Activated naive CD8-positive, alpha-beta T cell treated with anti-CD3 and anti-CD28 coated beads, Interleukin-2, amount 50 U/mL, for 24 hours (primary cell): ENCODE measurements around the gene KRT86.
"Not testable (repeated sequence)": the region's sequence is repeated elsewhere in the genome, so short reads cannot be mapped to it uniquely, and the experiment has no call there.

Experiments used
- ATAC-seq: fragments of 150-1000 bp; cut with Tn5 transposase; one replicate; pipeline ENCODE4 v1.10.0; 2021
- DNase-seq: peaks from one replicate; pipeline ENCODE4 v3.0.0; 2021
- H3K27ac Mint-ChIP-seq: one replicate; pipeline ENCODE4 v1.8.0; 2021; ENCODE audit warnings: mild to moderate bottlenecking, mixed read lengths
- H3K27me3 Mint-ChIP-seq: one replicate; pipeline ENCODE4 v1.8.0; 2021; ENCODE audit warnings: mixed read lengths
- H3K36me3 Mint-ChIP-seq: one replicate; pipeline ENCODE4 v1.8.0; 2021; ENCODE audit warnings: low read depth, mixed read lengths
- H3K4me1 Mint-ChIP-seq: one replicate; pipeline ENCODE4 v1.8.0; 2021; ENCODE audit warnings: mixed read lengths
- H3K4me3 Mint-ChIP-seq: one replicate; pipeline ENCODE4 v1.8.0; 2021; ENCODE audit warnings: mild to moderate bottlenecking, moderate library complexity, mixed read lengths
- H3K9me3 Mint-ChIP-seq: one replicate; pipeline ENCODE4 v1.8.0; 2021; ENCODE audit warnings: mixed read lengths

The KRT86 gene

DNA sequence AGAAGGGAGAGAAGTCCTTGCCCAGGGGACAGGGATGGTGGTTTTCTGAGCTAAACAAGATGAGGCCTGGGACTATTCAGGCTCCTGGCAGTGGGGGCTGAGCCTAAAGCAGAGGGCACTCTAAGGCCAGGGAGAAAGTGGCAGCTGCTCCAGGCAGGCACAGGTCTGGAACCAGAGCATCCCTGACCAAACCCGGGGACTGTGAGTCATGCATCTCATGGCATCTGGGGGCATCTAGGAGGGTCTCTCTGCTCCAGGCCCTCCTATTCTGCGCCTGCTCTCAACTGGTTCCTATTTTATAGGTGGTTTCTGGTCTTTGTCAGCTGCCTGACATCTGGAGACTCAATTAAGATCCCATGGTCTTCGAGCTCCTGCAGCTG, 29.8 kb upstream of the KRT86 start:
- Mint-ChIP-seq H3K9me3 (no peaks in the 10 kb centered on the region), H3K27ac (peak overlapping the region; percentile 82), H3K27me3 (peaks cover 17% of the 10 kb centered on the region), H3K36me3 (no peaks in the 10 kb centered on the region), H3K4me3 (peak overlapping the region; percentile 34), H3K4me1 (peaks cover 49% of the 10 kb centered on the region)
- ATAC-seq (no peak), DNase-seq (no peak)

DNA sequence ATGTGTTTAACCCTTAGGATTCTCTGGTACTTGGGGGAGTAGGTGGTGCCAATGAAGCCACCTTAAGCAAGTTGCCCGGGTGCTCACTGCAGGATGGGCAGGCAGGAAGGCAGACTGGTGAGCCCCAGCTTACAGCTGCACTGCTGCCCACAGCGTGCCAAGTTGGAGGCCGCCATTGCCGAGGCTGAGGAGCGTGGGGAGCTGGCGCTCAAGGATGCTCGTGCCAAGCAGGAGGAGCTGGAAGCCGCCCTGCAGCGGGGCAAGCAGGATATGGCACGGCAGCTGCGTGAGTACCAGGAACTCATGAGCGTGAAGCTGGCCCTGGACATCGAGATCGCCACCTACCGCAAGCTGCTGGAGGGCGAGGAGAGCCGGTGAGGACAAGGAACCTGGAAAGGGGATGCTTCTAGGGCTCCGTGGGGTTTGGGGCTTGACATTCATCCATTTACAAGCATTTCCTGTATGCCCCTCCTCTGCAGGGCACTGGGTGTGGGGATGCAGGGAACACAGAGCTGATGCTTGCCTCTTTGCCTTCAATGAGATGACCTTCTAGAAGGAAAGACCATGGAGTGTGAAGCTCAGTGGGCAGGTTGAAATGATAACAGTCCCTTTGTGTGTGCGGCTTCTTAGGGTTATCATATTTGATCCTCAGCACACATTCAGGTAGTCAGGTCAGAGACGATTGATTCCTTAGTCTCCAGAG, 29.0 kb upstream of the KRT86 start:
- Mint-ChIP-seq H3K4me3 (no peak overlapping the region), H3K27ac (no peak overlapping the region), H3K4me1 (peaks cover 54% of the 10 kb centered on the region), H3K36me3 (no peaks in the 10 kb centered on the region), H3K9me3 (no peaks in the 10 kb centered on the region), H3K27me3 (peaks cover 22% of the 10 kb centered on the region)
- ATAC-seq (no peak), DNase-seq (no peak)

DNA sequence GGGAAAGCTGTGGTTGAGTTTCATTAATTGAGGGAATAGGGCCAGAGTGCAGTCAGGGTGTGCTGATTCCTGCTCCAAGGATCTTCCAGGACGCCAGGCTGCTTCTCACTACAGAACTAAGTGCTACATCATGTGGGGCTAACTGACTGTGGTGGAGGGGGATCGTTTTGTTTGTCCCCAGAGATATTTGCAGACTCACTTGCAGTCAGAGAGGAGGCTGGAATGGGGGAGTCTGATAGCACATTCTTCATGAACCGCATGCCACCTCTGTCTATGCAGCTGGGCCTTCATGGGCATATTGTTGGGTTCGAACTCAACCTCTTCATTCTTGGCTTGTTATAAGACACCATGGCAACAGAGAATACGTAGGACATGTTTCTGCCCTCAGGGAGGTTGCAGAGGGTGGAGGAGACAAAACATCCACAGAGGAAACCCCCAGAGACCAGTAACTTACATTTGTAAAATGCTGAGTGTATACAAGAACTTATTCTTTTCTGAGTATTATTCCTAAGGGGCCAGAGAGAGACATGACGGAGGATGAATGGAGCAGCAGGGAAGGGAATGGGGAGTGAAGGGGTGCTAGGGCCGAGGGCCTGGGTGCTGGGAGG, 28.4 kb upstream of the KRT86 start:
- H3K36me3 Mint-ChIP-seq, result no peaks in the 10 kb centered on the region
- H3K4me1 Mint-ChIP-seq, result peaks cover 52% of the 10 kb centered on the region
- no peak for ATAC-seq
- H3K4me3 Mint-ChIP-seq, result no peak overlapping the region
- H3K27me3 Mint-ChIP-seq, result peaks cover 26% of the 10 kb centered on the region
- no peaks in the 10 kb centered on the region for H3K9me3 Mint-ChIP-seq
- H3K27ac Mint-ChIP-seq, result no peak overlapping the region
- no peak for DNase-seq

DNA sequence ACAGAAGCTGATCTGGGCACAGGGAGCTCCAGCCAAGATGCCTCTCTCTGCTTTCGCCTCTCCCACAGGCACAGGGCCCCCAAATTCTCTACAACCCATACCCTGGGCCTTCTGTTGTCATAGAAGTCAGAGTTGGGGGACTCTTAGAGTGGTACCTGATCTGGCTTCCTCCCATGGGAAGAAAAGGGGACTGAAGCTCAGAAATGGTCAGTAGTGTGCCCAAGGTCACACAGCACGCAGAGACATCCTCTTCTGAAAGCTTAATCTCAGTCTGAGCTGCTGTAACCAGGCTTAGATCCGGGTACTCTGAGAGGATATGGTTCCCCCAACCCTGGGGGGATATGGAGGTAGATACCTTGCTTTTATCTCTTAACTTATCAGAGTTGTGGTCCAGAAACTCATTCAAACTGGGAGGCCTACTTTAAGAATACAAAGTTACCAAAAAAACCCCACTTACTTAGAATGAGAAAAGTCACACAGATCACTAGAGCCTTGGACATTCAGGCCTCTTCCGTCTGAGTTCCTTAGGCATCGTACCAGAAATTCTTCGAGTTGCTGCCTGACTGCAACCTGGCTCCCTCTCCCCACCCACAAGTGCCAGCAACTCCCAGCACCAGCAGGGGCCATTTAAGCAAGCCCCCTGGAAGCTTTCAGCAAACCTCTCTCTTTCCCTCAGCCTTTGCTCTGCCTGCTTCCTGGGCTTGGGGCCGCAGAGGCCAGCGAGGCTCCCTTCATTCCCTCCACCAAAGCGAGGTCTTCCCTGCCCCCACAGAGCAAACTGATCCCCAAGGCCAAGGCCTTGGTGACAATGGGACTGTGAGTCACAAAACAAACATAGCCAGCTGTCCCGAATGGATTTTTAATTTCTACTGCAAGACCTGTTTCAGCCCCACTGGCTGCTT, 27.5 kb upstream of the KRT86 start:
- peaks cover 28% of the 10 kb centered on the region for H3K27me3 Mint-ChIP-seq
- no peaks in the 10 kb centered on the region for H3K9me3 Mint-ChIP-seq
- peak overlapping the region; percentile 56 for H3K27ac Mint-ChIP-seq
- H3K36me3 Mint-ChIP-seq, result no peaks in the 10 kb centered on the region
- H3K4me1 Mint-ChIP-seq, result peaks cover 59% of the 10 kb centered on the region
- ATAC-seq, result no peak
- DNase-seq, result no peak
- no peak overlapping the region for H3K4me3 Mint-ChIP-seq

DNA sequence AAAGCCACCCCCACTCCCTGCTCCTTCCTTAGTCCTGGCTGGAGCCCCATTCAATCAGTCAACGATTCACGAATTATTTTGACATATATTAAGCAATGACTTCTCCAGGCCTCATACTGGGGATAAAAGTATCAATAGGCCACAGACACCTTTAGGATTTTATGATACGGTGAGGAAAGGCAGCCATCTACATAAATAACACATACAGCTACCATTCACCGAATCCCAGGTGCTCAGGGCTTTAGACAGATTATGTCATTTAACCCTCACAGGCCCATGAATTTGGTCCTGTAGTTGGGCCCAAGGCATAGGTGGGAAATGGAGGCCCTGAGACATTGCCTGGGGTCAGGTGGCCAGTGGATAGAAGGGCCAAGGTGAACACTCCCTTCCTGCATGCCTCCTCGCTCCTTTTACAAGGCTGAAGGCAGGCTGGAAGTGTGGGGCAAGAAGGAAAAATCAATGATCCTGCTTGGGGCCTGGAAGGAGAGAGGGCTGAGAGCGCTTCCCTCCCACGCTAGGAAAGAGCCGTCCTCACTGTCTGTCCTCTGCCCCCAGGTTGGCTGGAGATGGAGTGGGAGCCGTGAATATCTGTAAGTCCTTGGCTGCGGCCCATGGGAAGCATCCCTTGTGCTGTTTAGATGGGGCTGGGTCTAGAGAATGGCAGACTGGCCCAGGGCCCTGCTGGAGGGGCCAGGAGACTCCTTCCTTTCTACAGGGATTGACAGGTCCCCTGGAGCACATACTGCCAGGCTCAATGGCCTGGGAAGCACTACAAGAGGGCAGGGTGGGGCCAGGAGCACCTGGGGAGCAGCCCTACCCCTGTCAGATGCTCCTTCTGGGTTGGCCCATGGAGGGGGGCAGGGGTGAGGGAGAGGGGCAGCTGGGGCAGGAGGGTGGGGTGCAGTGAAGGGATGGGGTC, 26.6 kb upstream of the KRT86 start:
- no peak for ATAC-seq
- Mint-ChIP-seq H3K4me3 (no peak overlapping the region), H3K27me3 (peaks cover 26% of the 10 kb centered on the region), H3K9me3 (no peaks in the 10 kb centered on the region), H3K36me3 (no peaks in the 10 kb centered on the region), H3K27ac (no peak overlapping the region), H3K4me1 (peaks cover 57% of the 10 kb centered on the region)
- DNase-seq, result no peak

DNA sequence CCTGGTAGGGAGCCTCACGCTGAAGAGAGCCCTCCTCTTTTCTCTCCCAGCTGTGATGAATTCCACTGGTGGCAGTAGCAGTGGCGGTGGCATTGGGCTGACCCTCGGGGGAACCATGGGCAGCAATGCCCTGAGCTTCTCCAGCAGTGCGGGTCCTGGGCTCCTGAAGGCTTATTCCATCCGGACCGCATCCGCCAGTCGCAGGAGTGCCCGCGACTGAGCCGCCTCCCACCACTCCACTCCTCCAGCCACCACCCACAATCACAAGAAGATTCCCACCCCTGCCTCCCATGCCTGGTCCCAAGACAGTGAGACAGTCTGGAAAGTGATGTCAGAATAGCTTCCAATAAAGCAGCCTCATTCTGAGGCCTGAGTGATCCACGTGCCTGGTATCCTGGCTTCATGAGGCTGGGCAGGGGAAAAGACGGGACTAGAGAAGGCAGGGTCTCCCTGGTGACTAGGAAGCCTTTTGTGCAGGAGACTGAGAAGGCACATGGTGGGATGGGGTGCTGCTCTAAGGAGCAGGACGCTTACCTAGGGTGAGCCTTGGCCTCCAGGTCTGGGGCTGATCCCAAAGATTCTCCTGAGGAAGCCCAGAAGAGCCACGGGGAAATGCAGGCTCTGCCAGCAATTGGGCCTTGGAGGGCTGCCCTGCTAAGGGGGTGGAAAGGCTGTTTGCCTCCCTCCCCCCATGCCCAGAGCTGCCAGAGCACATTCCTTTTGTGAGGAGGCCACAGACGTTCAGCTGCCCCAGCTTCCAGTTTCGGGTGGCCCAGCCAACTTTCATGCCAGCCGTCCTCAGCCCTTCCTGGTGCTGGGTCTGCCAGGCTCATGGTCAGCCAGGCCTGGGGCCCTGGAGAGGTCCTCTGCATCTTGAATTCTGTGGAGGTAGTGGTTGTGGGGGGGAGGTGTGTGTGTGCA, 25.6 kb upstream of the KRT86 start:
- Mint-ChIP-seq H3K4me1 (peaks cover 48% of the 10 kb centered on the region), H3K9me3 (no peaks in the 10 kb centered on the region), H3K27ac (no peak overlapping the region), H3K4me3 (no peak overlapping the region), H3K27me3 (peaks cover 26% of the 10 kb centered on the region), H3K36me3 (no peaks in the 10 kb centered on the region)
- ATAC-seq (no peak), DNase-seq (no peak)

DNA sequence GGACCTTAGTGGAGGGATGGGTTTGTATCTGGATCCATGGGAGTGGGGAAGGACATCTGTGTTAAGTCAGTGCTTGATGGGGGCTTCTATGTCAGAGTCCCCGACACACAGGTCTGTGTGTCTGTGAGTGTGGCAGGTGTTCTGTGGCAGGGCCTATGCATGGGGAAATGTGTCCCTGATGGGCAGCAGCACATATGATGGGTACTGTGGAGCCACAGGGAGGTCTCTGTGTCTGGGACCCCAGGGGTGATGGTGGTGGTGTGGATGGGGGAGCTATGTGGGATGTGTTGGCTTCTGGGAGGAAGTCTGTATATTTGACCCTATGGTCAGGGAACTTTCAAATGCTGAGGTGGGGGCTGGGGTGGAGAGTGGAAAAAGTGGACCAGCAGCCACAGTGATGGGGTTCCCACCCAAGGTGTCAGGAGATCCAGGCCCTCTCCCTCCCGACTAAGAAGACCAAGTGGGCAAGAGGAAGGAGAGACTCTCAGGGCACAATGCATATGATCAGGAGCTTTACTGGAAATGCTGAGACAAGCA, 24.9 kb upstream of the KRT86 start:
- ATAC-seq (no peak), DNase-seq (no peak)
- peaks cover 40% of the 10 kb centered on the region for H3K4me1 Mint-ChIP-seq
- peaks cover 26% of the 10 kb centered on the region for H3K27me3 Mint-ChIP-seq
- H3K27ac Mint-ChIP-seq, result no peak overlapping the region
- H3K9me3 Mint-ChIP-seq, result no peaks in the 10 kb centered on the region
- H3K4me3 Mint-ChIP-seq, result no peak overlapping the region
- no peaks in the 10 kb centered on the region for H3K36me3 Mint-ChIP-seq

DNA sequence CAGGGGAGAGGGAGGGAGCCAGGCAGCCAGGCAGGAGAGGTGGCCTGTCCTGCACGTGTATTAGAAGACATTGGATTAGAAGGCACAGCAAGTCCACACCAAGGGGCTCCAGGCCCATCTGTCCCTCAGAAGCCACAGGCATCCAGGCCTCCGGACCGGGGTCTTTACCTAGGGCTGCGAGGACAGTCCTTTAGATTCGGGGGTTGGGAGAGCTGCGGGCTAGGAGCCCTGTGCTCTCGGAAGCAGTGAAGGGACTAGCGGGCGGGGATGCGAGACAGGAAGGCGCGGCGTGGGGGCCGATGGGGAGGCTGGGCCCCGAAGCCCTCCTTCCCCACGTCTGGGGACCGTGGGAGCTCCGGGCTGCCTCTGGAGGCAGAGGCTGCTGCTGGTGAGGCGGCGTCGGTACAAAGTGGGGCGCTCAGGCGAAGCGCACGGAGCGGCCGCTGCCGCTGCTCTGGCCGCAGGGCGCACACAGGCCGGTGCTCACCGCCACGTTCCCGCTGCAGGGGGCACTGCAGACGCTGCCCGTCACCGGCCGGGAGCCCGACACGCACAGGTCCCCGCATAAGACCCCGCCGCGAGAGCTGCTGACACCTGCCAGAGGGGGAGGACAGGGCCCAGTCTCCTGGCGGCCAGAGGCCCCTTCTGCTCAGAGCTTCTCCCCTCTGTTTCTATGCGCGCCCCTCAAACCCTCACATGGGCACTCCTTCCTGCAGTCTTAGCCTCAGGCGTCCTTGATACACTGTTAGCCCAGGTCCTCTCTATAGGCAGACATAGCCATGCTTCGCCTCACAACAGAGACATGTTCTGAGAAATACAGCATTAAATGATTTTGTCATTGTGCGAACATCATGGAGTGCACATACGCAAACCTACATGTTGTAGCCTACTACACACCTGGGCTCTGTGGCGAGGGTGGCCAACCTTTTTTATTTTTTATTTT, 24.1 kb upstream of the KRT86 start:
- Mint-ChIP-seq H3K27ac (no peak overlapping the region), H3K4me1 (peaks cover 34% of the 10 kb centered on the region), H3K4me3 (no peak overlapping the region), H3K9me3 (no peaks in the 10 kb centered on the region), H3K27me3 (peaks cover 33% of the 10 kb centered on the region), H3K36me3 (no peaks in the 10 kb centered on the region)
- ATAC-seq (no peak), DNase-seq (no peak)

DNA sequence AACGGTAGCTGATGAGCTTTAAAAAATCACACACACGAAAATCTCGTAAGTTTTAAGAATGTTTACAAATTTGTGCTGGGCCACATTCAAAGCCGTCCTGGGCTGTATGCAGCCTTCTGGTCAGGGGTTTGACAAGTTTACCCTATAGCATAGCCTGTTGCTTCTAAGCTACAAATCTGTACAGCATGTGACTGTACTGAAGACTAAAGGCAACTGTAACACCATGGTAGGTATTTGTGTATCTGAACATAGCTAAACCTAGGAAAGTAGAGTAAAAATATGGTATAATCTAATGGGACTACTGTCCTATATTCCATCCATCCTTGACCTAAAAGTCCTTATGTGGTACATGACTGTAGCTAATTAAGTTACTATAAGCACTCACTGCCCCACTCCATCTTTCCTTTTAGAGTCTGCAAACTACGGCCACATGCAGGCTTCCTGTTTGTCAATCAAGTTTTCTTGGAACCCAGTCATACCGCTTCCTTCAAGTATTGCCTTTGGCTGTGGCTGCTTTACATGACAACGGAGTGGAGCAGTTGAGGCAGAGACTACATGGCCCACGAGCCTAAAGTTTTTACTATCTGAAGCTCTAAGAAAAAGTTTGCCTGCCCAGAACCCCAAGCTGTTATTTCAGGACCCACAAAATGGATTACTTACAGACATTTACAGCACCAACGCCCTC, 22.9 kb upstream of the KRT86 start:
- Mint-ChIP-seq H3K36me3 (no peaks in the 10 kb centered on the region), H3K9me3 (no peaks in the 10 kb centered on the region), H3K27me3 (peaks cover 45% of the 10 kb centered on the region), H3K4me3 (no peak overlapping the region), H3K27ac (no peak overlapping the region), H3K4me1 (peaks cover 25% of the 10 kb centered on the region)
- ATAC-seq (no peak), DNase-seq (no peak)

DNA sequence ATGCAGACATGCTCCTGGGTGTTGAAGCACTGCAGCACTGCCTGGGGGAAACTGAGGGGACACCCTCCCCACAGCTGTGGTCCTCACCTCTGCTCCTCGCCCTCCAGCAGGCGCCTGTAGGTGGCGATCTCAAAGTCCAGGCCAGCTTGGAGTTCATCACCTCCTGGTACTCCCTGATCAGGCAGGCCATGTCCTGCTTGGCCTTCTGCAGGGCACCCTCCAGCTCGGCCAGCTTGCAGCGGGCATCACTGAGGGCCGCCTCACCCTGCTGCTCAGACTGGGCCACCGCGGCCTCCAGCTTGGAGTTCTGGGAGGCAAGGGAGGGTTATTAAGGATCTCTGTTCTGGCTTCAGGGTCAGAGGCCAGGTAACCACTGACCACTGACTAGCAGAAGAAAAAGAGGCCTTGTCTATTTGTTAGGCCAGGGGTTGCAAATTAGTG, 22.2 kb upstream of the KRT86 start:
- not testable (repeated sequence) for H3K4me3 Mint-ChIP-seq, H3K27ac Mint-ChIP-seq, ATAC-seq, H3K36me3 Mint-ChIP-seq, H3K9me3 Mint-ChIP-seq, DNase-seq
- H3K27me3 Mint-ChIP-seq, result peaks cover 50% of the 10 kb centered on the region
- H3K4me1 Mint-ChIP-seq, result peaks cover 18% of the 10 kb centered on the region

DNA sequence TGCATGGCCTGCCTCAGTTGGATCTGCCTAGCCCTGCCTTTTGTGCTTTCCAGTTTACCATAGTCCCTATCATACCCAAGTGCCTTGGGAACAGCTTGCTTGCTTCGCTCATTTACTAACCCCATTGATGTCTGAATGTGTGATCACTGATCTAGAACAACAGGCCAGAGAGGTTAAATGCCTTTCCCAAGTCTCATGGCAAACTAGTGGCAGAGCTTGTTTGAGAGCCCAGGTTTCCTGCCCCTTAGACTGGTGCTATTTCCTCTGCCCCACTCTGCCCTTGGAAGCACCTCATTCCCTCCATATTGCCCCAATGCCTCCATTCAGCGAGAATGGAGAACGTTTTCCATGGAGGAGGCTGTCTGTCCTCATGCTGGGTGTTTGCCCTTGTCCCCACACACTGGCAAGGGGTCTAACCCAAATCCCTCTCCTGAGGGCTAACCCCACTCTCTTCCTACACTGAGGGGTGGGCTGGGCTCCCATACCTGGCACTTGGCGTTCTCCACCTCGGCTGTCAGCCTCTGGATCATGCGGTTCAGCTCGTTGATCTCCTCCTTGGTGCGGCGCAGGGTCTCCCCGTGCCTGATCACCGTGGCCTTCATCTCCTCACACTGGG, 21.6 kb upstream of the KRT86 start:
- Mint-ChIP-seq H3K9me3 (no peaks in the 10 kb centered on the region), H3K36me3 (no peaks in the 10 kb centered on the region), H3K27ac (no peak overlapping the region), H3K27me3 (peaks cover 52% of the 10 kb centered on the region), H3K4me1 (peaks cover 15% of the 10 kb centered on the region), H3K4me3 (no peak overlapping the region)
- ATAC-seq, result no peak
- no peak for DNase-seq
